ENCODE measurements around the gene NOX4.
A peak's percentile ranks its signal among the peaks of the same experiment; 100 is the strongest.

DNA sequence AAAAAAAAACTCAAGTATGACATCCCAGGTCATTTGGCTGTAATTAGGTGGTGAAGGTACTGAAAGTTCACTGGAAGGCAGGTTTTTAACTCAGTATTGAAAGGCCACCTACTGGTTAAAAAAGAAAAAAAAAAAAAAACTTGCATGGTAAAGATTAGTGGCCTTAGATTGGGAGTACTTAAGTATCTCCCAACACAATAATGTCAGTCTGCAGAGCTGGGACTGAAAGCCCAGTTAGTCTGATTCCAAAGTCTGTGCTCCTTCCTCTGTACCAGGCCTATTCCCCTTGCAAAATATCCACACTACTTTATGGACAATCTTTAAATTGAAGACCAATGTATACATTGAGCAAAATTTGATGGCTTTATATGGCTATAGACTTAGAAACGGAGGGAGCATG is 85.5 kb downstream of the NOX4 start:
- TF ChIP-seq, protein P1, sequence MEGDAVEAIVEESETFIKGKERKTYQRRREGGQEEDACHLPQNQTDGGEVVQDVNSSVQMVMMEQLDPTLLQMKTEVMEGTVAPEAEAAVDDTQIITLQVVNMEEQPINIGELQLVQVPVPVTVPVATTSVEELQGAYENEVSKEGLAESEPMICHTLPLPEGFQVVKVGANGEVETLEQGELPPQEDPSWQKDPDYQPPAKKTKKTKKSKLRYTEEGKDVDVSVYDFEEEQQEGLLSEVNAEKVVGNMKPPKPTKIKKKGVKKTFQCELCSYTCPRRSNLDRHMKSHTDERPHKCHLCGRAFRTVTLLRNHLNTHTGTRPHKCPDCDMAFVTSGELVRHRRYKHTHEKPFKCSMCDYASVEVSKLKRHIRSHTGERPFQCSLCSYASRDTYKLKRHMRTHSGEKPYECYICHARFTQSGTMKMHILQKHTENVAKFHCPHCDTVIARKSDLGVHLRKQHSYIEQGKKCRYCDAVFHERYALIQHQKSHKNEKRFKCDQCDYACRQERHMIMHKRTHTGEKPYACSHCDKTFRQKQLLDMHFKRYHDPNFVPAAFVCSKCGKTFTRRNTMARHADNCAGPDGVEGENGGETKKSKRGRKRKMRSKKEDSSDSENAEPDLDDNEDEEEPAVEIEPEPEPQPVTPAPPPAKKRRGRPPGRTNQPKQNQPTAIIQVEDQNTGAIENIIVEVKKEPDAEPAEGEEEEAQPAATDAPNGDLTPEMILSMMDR (IDR thresholded peaks at IDR 0.05), result peak; percentile 36
- TF ChIP-seq ZFX (IDR thresholded peaks at IDR 0.05; ENCODE audit: borderline replicate concordance), result no peak

Measured in 22Rv1 (cell line).